ENCODE results near the gene NEDD4.

GRCh38 chr15:56032373-56032772 is 39.0 kb upstream of the NEDD4 start:
- TF ChIP-seq CTCF (IDR thresholded peaks at IDR 0.05) (no peak), POLR2A (IDR thresholded peaks at IDR 0.05) (no peak)
